HG03342 (cell line): ENCODE results near the gene TRA2A.
"Not testable (repeated sequence)": the region's sequence is repeated elsewhere in the genome, so short reads cannot be mapped to it uniquely, and the experiment has no call there.

Experiments used
- ATAC-seq: cut with Tn5 transposase; IDR thresholded peaks from one replicate; pipeline ENCODE4 v1.9.1; 2021; ENCODE audit warnings: mild to moderate bottlenecking, moderate library complexity; ENCODE audit not compliant: unreplicated experiment

The TRA2A gene

DNA sequence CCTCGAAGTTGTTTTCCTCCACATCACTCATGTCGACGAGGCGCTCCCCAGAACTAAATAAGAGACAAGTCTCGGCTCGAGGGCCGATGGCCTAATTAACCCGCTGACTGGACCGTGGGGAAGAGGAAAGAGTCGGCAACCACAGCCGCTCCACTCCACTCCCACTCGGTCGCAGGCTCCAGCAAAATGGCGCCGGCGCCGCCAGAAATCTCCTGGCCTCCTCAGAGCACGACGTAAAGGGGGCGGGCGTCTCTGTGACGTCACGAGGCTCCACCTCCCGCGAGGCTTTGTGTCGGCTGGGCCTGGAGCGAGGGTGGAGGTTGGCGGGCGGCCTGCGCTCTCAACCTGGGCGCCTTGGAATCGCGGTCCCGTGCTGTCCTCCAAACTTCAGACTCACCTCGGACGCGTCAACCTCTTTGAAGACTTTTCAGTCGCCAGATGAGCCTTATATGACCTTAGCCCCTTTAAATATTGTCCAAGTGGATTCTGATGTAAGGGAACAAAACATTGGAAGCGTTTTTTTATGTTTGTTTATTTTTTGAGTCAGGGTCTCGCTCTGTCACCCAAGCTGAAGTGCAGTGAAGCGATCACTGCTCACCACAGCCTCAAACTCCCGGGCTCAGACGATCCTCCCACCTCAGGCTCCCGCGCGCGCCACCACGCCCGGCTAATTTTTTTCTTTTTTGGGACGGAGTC lies at the start of gene TRA2A:
Gene TRA2A, minus strand, starts transcription at position 188 of the 696 bp plus-strand sequence. Its CDS starts 157 bp downstream, at position 31.
- ATAC-seq, result peak; percentile 87

GRCh38 chr7:23570592-23571200 lies 38.9 kb upstream of the TRA2A start:
- peak; percentile 94 for ATAC-seq

- no peak for ATAC-seq
Observed at GRCh38 chr7:23558303-23558702, 26.5 kb upstream of the TRA2A start.

- no peak for ATAC-seq
Observed at GRCh38 chr7:23547662-23548061, 15.9 kb upstream of the TRA2A start.

DNA sequence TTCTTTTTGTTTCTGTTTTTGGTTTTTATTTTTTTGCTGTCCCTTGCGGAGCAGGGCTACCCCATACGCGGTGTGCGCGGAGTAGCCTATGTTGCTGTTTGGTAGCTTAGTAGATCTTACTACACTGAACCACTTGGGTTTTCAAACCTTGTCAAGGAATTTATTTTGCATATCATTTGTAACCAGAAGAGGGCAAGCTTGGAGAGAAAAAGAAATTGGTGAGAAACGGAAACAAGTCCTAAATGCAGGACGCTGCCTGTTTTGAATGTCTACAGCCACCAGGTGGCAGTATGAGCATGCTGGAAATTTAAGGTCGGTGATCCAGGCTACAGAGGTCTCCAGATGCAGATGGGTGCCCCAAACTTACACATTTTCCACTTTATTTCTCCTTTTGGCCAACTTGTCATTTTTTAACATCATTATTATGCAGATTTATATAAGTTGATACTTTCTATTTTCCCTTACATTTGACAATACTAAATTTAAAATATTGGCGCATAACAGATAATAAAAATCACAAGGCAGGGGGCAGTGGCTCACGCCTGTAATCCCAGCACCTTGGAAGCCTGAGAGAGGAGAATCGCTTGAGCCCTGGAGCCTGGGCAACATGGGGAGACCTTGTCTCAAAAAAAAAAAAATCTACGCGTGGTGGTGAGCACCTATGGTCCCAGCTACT lies 15.3 kb upstream of the TRA2A start:
- peak; percentile 53 for ATAC-seq

DNA sequence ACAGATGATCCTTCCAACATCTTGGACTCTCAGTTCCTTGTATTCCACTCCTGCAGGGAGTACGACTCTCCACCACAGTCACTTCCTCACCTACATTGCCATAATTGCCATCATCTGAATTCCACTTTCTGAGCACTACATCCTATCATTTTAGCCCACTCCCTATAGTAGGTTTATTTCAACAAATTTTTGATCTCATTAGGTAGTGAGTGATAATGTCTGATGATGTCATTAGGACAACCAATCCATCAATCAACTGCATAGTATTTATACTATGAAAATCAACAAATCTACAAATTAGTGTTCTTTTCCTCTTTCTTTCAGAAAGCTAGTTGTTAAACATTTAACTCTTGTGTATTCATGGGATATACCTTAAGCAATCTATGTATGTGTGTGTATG lies 13.7 kb upstream of the TRA2A start:
- no peak for ATAC-seq

DNA sequence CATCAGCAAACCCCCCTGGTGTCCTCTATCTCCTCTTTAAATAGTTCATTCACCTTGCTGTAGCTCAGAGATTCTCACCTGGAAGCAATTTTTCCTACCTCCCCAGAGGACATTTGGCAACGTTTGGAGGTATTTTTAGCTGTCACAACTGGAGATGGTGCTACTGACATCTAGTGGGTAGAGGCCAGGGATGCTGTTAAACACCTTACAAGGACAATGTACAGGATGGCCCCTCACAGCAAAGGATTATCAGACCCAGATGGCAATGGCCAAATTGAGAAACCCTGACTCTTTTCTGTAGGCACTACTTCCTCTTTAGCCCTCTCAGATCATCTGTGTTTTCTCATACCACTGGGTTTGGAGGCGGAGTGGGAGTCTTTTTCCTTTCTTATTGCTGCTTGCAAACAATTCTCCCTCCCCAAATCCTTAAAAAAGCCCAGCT lies 13.2 kb upstream of the TRA2A start:
- peak; percentile 73 for ATAC-seq

GRCh38 chr7:23542752-23543151 lies 11.0 kb upstream of the TRA2A start:
- ATAC-seq, result no peak

DNA sequence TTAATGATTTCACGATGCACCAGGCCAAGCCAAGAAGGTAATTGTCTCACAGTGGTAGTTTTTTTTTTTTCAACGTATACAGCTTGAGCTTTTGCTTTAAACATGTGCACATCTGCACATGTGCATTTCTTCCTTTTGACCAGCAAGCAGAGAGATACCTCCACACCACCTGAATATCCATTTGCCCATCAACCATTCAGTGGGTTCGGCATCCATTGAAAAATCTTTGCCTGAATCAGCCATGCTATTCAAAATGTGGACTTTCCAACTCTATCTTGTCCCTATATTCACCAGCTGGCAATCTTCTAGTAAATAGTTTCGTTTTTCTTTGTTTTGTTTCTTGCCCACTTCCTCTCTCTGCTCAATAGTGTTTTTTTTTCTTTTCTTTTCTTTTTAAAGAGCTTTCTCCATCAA lies 7.7 kb upstream of the TRA2A start:
- ATAC-seq, result peak; percentile 63

DNA sequence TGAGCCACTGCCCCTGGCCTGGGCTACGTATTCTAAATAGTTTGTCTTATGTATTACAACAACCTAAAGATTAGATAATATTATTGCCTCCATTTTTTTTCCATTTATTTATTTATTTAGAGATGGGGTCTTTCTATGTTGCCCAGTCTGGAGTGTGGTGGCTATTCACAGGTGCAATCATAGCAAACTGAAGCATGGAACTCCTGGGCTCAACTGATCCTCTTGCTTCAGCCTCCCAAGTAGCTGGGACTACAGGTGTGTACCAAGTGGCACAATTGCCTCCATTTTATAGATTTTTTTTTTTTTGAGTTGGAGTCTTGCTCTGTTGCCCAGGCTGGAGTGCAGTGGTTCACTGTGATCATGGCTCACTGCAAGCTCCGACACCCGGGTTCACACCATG lies 6.5 kb upstream of the TRA2A start:
- no peak for ATAC-seq

DNA sequence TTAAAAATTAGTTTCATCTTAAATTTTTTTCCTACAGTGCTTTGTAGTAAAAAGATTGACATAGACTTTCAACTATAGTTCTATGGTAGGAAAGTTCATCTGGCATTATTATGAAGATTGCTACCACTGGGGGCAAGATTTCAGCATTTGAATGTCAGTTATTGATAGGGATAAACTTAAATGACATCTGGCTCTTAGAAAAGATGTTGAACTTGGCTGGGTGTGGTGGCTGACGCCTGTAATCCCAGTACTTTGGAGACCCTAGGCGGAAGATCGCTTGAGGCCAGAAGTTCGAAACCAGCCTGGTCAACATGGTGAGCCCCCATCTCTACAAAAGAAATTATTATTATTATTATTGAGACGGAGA lies 1.4 kb upstream of the TRA2A start:
- ATAC-seq, result no peak

GRCh38 chr7:23532490-23533237 lies 883 bp upstream of the TRA2A start:
- no peak for ATAC-seq

DNA sequence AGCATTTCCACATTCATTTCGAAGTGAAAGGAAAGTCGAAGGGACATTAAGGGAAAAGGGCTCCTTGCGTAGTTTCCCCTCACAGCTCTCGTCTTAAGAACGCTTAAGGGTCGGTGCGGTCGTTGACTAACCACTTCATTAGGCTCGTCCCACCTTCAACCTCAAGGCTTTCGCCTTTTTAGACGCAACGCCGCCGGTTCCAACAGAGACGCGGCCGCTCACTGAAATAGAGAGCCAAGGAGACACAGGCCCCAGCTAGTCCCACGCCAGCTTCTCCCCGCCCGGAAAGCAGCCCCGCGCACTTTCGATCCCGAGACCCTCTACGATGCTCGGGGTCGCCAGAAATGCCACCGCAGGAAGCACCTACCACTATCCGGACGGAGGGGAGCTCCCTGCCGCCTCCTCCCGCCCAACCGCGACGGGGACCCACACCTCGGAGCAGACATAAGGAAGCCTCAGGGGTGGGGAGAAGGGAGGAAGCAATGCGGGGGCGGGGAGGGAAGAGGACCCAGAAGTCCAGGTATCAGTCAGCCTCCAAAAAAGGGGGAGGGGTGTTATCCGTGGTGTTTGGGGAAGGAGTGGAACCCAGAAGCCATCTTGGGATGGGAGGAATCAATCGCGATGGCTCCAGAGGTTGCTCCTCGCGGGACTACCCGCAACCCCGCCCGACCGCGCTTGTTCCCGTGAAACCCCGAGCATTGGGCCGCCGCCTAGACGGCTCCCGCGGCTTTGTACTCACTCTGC lies 559 bp downstream of the TRA2A start:
- ATAC-seq, result peak; percentile 23

- peak; percentile 48 for ATAC-seq
Observed at GRCh38 chr7:23530405-23530804, 1.4 kb downstream of the TRA2A start.

GRCh38 chr7:23529262-23529859 lies 2.4 kb downstream of the TRA2A start:
- ATAC-seq, result no peak

DNA sequence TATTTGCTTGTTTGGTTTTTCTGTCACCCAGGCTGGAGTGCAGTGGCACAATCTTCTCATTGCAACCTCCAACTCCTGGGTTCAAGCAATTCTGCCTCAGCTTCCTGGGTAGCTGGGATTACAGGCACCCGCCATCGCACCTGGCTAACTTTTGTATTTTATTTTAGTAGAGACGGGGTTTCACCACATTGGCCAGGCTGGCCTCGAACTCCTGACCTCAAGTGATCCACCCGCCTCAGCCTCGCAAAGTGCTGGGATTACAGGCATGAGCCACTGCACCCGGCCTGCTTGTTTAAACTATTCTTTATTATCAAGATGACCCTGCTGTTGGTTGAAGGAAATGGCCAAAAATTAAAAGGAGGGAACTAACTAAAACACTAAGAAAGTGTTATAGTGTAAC lies 6.2 kb downstream of the TRA2A start:
- ATAC-seq, result not testable (repeated sequence)

- ATAC-seq, result no peak
Observed at GRCh38 chr7:23524473-23524872, 7.3 kb downstream of the TRA2A start.

DNA sequence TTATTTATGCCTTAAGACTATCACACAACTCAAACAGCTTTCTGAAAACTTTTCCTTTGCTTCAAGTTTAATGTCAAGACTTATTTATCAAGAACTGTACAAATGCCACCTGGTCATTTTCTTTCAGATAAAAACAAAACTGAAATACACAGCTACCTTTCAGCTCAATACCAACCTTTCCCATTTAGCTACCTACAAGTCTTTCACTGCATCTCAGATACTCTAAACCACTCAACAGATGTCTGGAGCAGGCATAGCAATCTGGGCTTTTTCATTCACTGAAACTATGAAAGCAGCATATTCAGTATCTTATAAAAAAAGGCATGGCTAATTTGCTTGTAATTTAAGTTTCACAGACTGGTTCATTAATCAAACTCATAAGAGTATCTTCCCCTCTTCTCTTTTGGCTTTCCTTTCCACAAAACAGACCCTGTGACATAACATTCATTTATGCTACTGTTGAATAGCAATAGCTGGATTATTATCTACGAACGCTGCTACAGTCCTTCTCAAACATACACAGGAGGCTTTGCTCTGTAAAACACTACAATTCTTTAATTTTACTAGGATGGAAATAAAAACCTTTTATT lies 8.2 kb downstream of the TRA2A start:
- no peak for ATAC-seq

GRCh38 chr7:23520582-23520981 lies 11.2 kb downstream of the TRA2A start:
- ATAC-seq, result no peak

GRCh38 chr7:23514755-23515154 lies 17.0 kb downstream of the TRA2A start:
- ATAC-seq, result no peak
